Stimulated activated naive CD8-positive, alpha-beta T cell treated with anti-CD3 and anti-CD28 coated beads, Interleukin-15, amount 100 ng/mL, for 72 hours (primary cell): ENCODE measurements around the gene SLAMF7.

Source experiments
- ATAC-seq: fragments of 150-1000 bp; cut with Tn5 transposase; 2 replicates; pipeline ENCODE4 v1.10.0; 2021; ENCODE audit warnings: mild to moderate bottlenecking, moderate library complexity
- DNase-seq, 2 donors: peaks; one replicate each; pipeline ENCODE4 v3.0.0; 2021 to 2022
- H3K27ac Mint-ChIP-seq, 2 donors: one replicate each; pipeline ENCODE4 v1.8.0; 2022; ENCODE audit warnings: mild to moderate bottlenecking in 2 of 2, mixed read lengths in 2 of 2, moderate library complexity in 2 of 2
- H3K27me3 Mint-ChIP-seq: one replicate; pipeline ENCODE4 v1.8.0; 2022; ENCODE audit warnings: mixed read lengths
- H3K4me1 Mint-ChIP-seq: one replicate; pipeline ENCODE4 v1.8.0; 2022; ENCODE audit warnings: mild to moderate bottlenecking, mixed read lengths
- H3K4me3 Mint-ChIP-seq, 2 donors: one replicate each; pipeline ENCODE4 v1.8.0; 2022; ENCODE audit warnings: mild to moderate bottlenecking in 2 of 2, mixed read lengths in 2 of 2, moderate library complexity in 1 of 2
- H3K9me3 Mint-ChIP-seq, 2 donors: one replicate each; pipeline ENCODE4 v1.8.0; 2022; ENCODE audit warnings: mixed read lengths in 2 of 2

SLAMF7 gene

GRCh38 chr1:160731990-160732389 lies 7.1 kb upstream of the SLAMF7 start:
- H3K9me3 Mint-ChIP-seq, result peaks cover 30 to 38% of the 10 kb centered on the region in 2 donors
- H3K4me1 Mint-ChIP-seq, result peaks cover 48% of the 10 kb centered on the region
- H3K4me3 Mint-ChIP-seq, result no peak overlapping the region
- H3K27ac Mint-ChIP-seq, result no peak overlapping the region
- no peak for ATAC-seq
- no peaks in the 10 kb centered on the region for H3K27me3 Mint-ChIP-seq
- DNase-seq, result no peak

DNA sequence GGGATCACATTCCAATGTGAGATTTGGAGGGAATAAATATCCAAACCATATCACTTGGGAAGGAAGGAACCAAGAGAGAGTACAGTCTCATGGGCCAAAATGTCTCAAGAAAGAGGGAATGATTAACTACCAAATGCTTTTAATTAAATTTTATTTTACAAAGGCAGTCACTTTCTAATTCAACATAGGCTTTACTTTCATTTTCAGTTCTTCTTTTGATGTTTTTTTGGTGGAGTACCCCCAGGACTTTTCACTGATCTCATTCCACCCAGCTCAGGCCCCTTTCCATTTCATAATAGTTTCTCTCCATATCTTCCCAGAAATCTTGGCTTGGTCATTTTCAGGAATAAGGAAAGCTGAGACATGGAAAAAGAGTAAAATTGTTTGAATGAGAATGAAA lies 5.1 kb upstream of the SLAMF7 start:
- no peak for ATAC-seq
- no peak for DNase-seq
- H3K9me3 Mint-ChIP-seq, result peaks cover 41 to 43% of the 10 kb centered on the region in 2 donors
- H3K27me3 Mint-ChIP-seq, result no peaks in the 10 kb centered on the region
- H3K27ac Mint-ChIP-seq, result peak overlapping the region; percentile 12 to 57
- H3K4me1 Mint-ChIP-seq, result peaks cover 59% of the 10 kb centered on the region
- H3K4me3 Mint-ChIP-seq, result peak overlapping the region; percentile 49 to 64

- DNase-seq (no peak), ATAC-seq (no peak)
- Mint-ChIP-seq H3K27me3 (no peaks in the 10 kb centered on the region), H3K9me3 (peaks cover 41 to 43% of the 10 kb centered on the region in 2 donors), H3K4me3 (peak overlapping the region; percentile 49 to 64), H3K4me1 (peaks cover 59% of the 10 kb centered on the region), H3K27ac (peak overlapping the region; percentile 12 to 57)
Measured at GRCh38 chr1:160734301-160734700, 4.7 kb upstream of the SLAMF7 start.

- DNase-seq (no peak), ATAC-seq (no peak)
- H3K4me1 Mint-ChIP-seq, result peaks cover 67% of the 10 kb centered on the region
- H3K27ac Mint-ChIP-seq, result peak overlapping the region; percentile 51 to 90
- H3K9me3 Mint-ChIP-seq, result peaks cover 23 to 30% of the 10 kb centered on the region in 2 donors
- peak overlapping the region; percentile 85 for H3K4me3 Mint-ChIP-seq
- no peaks in the 10 kb centered on the region for H3K27me3 Mint-ChIP-seq
Measured at GRCh38 chr1:160738271-160738670, 776 bp upstream of the SLAMF7 start.

DNA sequence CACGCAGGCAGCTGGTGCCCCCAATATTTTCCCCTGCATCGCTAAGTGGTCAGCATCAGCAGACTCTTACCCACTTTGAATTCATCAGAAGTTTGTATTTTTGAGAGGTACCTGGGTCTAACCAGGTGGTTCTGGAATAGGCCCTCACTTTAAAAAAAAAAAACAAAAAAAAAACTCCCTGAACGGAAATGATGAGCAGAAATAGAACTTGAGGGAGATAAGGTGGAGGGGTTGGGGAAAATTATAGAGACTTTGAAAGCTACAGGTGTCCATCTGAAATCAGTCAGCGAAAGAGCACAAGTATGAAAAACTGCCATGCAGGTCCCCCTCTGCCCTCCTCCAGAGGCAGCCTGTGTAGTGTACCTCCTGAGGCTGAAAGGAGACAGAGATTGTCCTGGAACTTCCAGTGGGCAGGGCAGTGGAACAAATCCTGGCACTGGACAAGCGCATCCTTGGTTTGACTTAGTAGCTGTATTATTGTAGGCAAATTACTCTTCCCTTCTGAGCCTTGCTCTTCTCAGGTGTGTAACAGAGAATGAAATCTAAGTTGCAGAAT lies 1.2 kb downstream of the SLAMF7 start:
- peak overlapping the region; percentile 79 to 85 for H3K4me3 Mint-ChIP-seq
- DNase-seq, result no peak
- peaks cover 14 to 19% of the 10 kb centered on the region in 2 donors for H3K9me3 Mint-ChIP-seq
- peak overlapping the region; percentile 20 to 89 for H3K27ac Mint-ChIP-seq
- no peak for ATAC-seq
- H3K4me1 Mint-ChIP-seq, result peaks cover 67% of the 10 kb centered on the region
- no peaks in the 10 kb centered on the region for H3K27me3 Mint-ChIP-seq

GRCh38 chr1:160741092-160741501 lies 2.0 kb downstream of the SLAMF7 start:
- peaks cover 8 to 19% of the 10 kb centered on the region in 2 donors for H3K9me3 Mint-ChIP-seq
- H3K4me1 Mint-ChIP-seq, result peaks cover 67% of the 10 kb centered on the region
- DNase-seq (peak in 1 of 2 donors; percentile 63), ATAC-seq (peak; percentile 59)
- peak overlapping the region; percentile 74 to 89 for H3K27ac Mint-ChIP-seq
- H3K27me3 Mint-ChIP-seq, result no peaks in the 10 kb centered on the region
- peak overlapping the region; percentile 79 to 85 for H3K4me3 Mint-ChIP-seq

DNA sequence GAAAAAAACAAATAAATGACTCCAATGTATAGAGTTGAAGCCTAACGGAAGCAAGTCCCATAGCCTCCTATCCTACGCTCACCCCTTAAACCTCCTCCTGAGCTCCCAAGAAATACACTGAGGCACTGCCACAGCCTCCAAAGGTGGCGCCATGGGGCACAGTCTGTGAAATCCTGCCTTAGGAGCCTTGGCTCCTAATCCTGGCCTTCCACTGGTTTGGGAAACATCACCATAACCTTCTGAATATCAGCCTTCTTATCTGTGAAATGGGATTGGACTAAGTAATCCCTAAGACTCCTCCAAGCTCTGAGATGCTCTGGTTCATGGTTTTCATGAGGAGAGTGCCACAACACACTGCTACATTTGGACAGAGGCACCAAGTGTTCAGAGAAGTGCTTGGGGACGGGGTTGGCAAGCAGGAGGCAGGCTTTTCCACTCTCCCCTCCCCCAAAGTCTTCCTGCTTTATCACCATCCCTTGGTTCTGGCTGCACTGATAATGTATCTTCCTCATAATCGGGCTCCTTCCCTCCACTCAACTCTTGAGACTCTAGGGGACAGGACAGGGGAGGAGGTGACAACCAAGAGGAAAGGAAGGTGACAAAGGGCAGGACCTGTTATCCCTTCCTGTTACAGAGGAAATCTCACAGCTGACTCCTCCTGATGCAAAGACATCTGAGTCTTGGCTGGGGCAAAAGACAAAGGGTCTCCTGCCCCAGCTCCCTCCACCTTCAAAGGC lies 2.7 kb downstream of the SLAMF7 start:
- DNase-seq (no peak), ATAC-seq (no peak)
- peak overlapping the region; percentile 89 to 94 for H3K27ac Mint-ChIP-seq
- no peaks in the 10 kb centered on the region for H3K27me3 Mint-ChIP-seq
- peak overlapping the region; percentile 79 to 85 for H3K4me3 Mint-ChIP-seq
- peaks cover 6 to 15% of the 10 kb centered on the region in 2 donors for H3K9me3 Mint-ChIP-seq
- peaks cover 71% of the 10 kb centered on the region for H3K4me1 Mint-ChIP-seq

- Mint-ChIP-seq H3K9me3 (peaks cover 0 to 8% of the 10 kb centered on the region in 2 donors), H3K4me1 (peaks cover 79% of the 10 kb centered on the region), H3K4me3 (peak overlapping the region; percentile 79 to 85), H3K27me3 (no peaks in the 10 kb centered on the region), H3K27ac (peak overlapping the region; percentile 89 to 94)
- DNase-seq, result no peak
- ATAC-seq, result no peak
Measured at GRCh38 chr1:160742428-160743127, 3.5 kb downstream of the SLAMF7 start.

- H3K4me1 Mint-ChIP-seq, result peaks cover 82% of the 10 kb centered on the region
- peak overlapping the region; percentile 79 to 85 for H3K4me3 Mint-ChIP-seq
- ATAC-seq (peak; percentile 26), DNase-seq (no peak)
- peaks cover 0 to 1% of the 10 kb centered on the region in 2 donors for H3K9me3 Mint-ChIP-seq
- H3K27ac Mint-ChIP-seq, result peak overlapping the region; percentile 81 to 89
- H3K27me3 Mint-ChIP-seq, result no peaks in the 10 kb centered on the region
Measured at GRCh38 chr1:160743266-160743665, 4.2 kb downstream of the SLAMF7 start.

- Mint-ChIP-seq H3K4me1 (peaks cover 86% of the 10 kb centered on the region), H3K4me3 (peak overlapping the region; percentile 79 to 85), H3K9me3 (no peaks in the 10 kb centered on the region), H3K27ac (peak overlapping the region; percentile 81 to 89), H3K27me3 (no peaks in the 10 kb centered on the region)
- DNase-seq, result peak; percentile 37 to 58
- ATAC-seq, result peak; percentile 82
Measured at GRCh38 chr1:160744199-160744851, 5.3 kb downstream of the SLAMF7 start.

GRCh38 chr1:160744852-160745520 lies 5.9 kb downstream of the SLAMF7 start:
- DNase-seq (no peak), ATAC-seq (no peak)
- Mint-ChIP-seq H3K4me1 (peaks cover 93% of the 10 kb centered on the region), H3K4me3 (peak overlapping the region; percentile 79 to 85), H3K9me3 (peaks cover 0 to under 1% of the 10 kb centered on the region in 2 donors), H3K27ac (peak overlapping the region; percentile 81 to 89), H3K27me3 (no peaks in the 10 kb centered on the region)

GRCh38 chr1:160745551-160745950 lies 6.5 kb downstream of the SLAMF7 start:
- Mint-ChIP-seq H3K4me3 (peak overlapping the region; percentile 79 to 85), H3K27ac (peak overlapping the region; percentile 6 to 81), H3K27me3 (no peaks in the 10 kb centered on the region), H3K4me1 (peaks cover 98% of the 10 kb centered on the region), H3K9me3 (peaks cover 0 to 6% of the 10 kb centered on the region in 2 donors)
- DNase-seq (no peak), ATAC-seq (no peak)

DNA sequence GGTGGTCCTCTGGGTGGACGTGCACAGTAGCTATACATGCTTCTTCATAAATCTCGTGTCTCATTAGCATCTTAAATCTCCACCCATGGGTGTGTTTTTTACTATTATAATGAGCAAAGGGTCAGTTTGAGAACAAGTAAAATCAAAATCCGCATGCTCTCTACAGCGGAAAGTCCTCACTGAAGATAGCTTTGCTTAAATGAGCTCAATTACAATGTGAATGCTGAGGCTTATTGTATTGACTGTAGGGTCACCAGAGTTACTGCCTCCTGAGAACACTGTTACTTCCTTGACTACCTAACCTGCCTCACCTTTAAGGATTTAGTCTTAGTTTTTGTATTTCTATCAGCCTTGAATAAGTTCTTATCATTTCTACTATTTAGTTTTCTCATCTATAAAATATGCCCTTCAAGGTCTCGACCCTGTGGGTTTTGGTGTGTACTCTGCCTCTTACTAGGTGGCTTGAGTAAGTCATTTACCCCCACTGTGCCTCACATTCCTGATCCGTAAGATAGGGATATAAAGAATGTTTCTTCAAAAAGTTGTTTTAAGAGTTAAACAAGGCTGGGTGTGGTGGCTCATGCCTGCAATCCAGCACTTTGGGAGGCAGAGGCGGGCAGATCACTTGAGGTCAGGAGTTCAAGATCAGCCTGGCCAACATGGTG lies 7.9 kb downstream of the SLAMF7 start:
- H3K9me3 Mint-ChIP-seq, result peaks cover 0 to 8% of the 10 kb centered on the region in 2 donors
- H3K27ac Mint-ChIP-seq, result peak overlapping the region; percentile 50 to 72
- no peak for ATAC-seq
- no peak for DNase-seq
- peak overlapping the region; percentile 32 to 59 for H3K4me3 Mint-ChIP-seq
- H3K27me3 Mint-ChIP-seq, result no peaks in the 10 kb centered on the region
- H3K4me1 Mint-ChIP-seq, result peaks cover 100% of the 10 kb centered on the region

DNA sequence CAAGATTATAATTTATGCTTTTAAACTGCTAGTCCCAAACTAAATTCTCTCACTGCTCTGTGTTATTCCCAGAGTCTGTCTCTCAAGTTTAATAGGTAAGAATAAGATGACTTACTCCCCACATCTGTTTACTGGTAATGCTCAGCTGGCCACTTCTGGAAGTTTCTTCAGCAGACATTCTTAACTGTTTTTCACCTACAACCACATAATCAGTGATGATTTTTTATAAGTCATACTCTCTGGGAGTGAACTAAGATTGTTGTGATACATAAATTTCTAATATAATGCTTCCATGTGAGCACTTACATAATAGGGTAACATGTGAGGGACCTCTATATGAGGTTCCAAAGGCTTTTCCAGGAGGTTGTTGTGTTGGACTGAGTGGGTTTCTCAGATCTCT lies 8.7 kb downstream of the SLAMF7 start:
- H3K27ac Mint-ChIP-seq, result peak overlapping the region in 1 of 2 donors; percentile 59
- H3K4me3 Mint-ChIP-seq, result peak overlapping the region in 1 of 2 donors; percentile 55
- H3K27me3 Mint-ChIP-seq, result no peaks in the 10 kb centered on the region
- ATAC-seq (no peak), DNase-seq (no peak)
- peaks cover 100% of the 10 kb centered on the region for H3K4me1 Mint-ChIP-seq
- H3K9me3 Mint-ChIP-seq, result peaks cover 0 to 8% of the 10 kb centered on the region in 2 donors
